GM12891 (cell line): Measurements from ENCODE around the gene CLTB.

ENCODE experiments used
- DNase-seq: peaks from one replicate; pipeline ENCODE4 v3.0.0; 2011; ENCODE audit warnings: low spot score; ENCODE audit not compliant: insufficient read length
- FAIRE-seq: peaks from 2 replicates; lab custom pipeline; 2011; peaks lifted over from hg19 to GRCh38; lab: Jason Lieb, UNC
- PAX5 ChIP-seq: IDR thresholded peaks from 2 replicates; pipeline ENCODE4 v1.6.1; 2011; ENCODE audit warnings: low read length, moderate library complexity, mild to moderate bottlenecking; ENCODE audit not compliant: insufficient read depth, severe bottlenecking
- POLR2A ChIP-seq: IDR thresholded peaks from 2 replicates; pipeline ENCODE4 v1.6.1; 2011; ENCODE audit warnings: low read depth, low read length, control low read depth
- POLR2AphosphoS5 ChIP-seq: IDR thresholded peaks from 2 replicates; pipeline ENCODE4 v1.6.1; 2011; ENCODE audit warnings: low read depth, low read length, control low read depth
- POU2F2 ChIP-seq: IDR thresholded peaks from 2 replicates; pipeline ENCODE4 v1.6.1; 2011; ENCODE audit warnings: low read depth, mild to moderate bottlenecking, control low read depth, low read length, moderate library complexity
- SPI1 ChIP-seq: IDR thresholded peaks from 2 replicates; pipeline ENCODE4 v1.6.1; 2011; ENCODE audit warnings: low read depth, low read length, control low read depth
- TAF1 ChIP-seq: IDR thresholded peaks from 2 replicates; pipeline ENCODE4 v1.6.1; 2011; ENCODE audit warnings: low read depth, low read length, control low read depth

The CLTB gene

GRCh38 chr5:176406436-176407052, 9.8 kb downstream of the CLTB start:
- FAIRE-seq (no peak), DNase-seq (no peak)
- TF ChIP-seq POLR2A (no peak), PAX5 (no peak), TAF1 (no peak), POLR2AphosphoS5 (no peak), POU2F2 (no peak), SPI1 (no peak)

GRCh38 chr5:176405656-176406435, 10.5 kb downstream of the CLTB start:
- FAIRE-seq (no peak), DNase-seq (no peak)
- TF ChIP-seq SPI1 (no peak), TAF1 (no peak), POLR2A (no peak), POLR2AphosphoS5 (no peak), POU2F2 (no peak), PAX5 (no peak)

DNA sequence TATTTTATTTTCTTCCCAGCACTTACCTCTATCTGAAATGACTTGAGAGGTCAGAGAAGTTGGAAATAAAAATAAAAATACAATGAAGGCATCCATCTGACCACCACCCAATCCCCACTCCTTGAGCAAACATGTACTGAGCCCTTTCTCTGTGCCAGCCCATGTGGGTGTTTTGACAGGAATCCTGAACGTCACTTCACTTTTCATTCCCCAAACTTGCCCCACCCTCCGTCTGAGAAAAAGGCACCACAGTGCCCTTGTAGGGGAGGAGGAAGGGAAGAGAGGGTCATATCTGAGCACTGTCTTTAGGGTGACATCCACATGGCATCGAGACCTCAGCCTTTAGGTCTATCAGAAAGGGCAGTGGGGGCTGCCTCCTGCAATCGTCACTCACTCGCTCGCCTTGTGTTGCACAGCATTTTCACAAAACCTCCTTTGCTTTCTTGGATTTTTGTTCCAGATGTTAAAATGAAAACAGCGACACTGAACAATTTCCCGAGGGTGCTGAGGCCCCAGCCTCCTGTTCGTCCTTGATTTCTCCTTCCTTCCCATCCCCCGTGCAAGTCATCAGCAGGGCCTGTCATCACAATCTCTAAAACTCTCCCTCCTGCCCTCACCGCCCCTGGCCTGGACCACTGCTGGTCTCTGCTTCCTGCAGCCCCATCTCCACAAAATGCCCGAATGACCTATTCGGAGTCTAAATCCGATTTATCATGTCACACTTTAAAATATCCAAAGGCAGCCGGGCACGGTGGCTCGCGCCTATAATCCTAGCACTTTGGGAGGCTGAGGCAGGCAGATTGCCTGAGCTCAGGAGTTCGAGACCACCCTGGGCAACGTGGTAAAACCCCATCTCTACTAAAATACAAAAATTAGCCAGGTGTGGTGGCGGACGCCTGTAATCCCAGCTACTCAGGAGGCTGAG, 14.8 kb downstream of the CLTB start:
- no peak for DNase-seq
- no peak for TF ChIP-seq SPI1
- TF ChIP-seq PAX5: no peak
- no peak for TF ChIP-seq POU2F2
- TF ChIP-seq POLR2AphosphoS5: no peak
- no peak for TF ChIP-seq TAF1
- no peak for FAIRE-seq

DNA sequence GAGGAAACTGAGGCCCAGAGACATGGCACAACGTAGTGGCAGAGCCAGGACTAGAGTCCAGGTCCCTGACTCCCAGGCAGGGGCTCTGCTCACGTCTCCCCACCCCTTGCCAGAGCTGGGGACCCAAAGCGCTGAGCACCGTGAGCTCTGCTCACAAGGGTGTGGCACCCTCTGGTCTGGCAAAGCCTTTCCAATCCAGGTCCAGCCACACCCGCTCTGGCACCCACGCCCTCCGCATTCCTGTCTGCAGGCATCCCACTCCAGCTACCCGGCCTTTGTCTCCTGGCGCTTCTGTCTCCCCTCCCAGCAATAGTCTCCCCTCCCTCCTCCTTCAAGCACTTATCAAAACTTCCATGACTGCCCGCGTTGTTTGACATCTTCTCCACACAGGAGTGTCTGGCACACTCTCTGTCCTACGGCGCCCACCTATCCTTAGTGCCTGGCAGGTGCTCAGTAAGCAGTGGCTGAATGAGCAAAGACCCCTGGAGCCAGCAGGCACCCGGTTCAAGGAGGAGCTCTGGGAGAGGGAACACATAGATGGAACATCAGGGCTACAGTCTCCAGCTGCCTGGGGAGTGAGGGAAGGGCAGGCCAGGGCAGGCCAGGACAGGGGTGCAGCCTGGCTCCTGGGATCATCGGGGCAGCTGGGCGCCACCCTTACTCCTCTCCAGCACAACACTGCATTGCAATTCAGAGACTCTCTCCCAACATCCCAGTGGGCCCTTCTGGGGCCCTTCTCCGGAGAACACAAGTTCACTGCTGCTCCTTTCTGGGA, 15.8 kb downstream of the CLTB start:
- no peak for FAIRE-seq
- TF ChIP-seq POLR2AphosphoS5 (no peak), POU2F2 (no peak), POLR2A (no peak), PAX5 (no peak), TAF1 (no peak), SPI1 (no peak)
- no peak for DNase-seq

- FAIRE-seq (no peak), DNase-seq (no peak)
- TF ChIP-seq PAX5 (no peak), SPI1 (no peak), POU2F2 (no peak)
These were observed 18.5 kb downstream of the CLTB start for GRCh38 chr5:176397736-176398420.

DNA sequence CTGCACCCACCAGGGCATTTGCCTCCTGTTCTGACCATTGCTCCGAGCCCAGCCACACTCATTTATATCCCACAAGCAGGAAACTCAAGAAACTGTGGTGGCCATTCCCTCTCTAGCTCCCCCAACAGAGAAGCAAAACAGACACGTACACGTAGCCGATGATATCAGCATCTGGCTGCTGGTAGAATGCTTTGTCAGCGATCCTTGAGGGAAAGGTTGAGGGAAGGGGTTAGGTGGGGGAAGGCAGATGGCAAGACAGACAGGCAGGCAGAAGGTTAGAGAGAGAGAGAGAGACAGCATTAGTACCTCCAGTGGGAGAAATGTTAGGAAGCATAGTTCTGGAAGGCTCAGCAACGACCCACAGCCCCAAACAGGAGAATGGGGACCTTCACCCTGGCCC, 20.0 kb downstream of the CLTB start:
- TF ChIP-seq SPI1 (no peak), POLR2AphosphoS5 (no peak), PAX5 (no peak), TAF1 (no peak), POU2F2 (no peak), POLR2A (no peak)
- FAIRE-seq (no peak), DNase-seq (no peak)

GRCh38 chr5:176394881-176395675, 21.3 kb downstream of the CLTB start:
- TF ChIP-seq POLR2A: no peak
- no peak for TF ChIP-seq SPI1
- no peak for TF ChIP-seq POLR2AphosphoS5
- TF ChIP-seq TAF1: no peak
- no peak for TF ChIP-seq PAX5
- no peak for TF ChIP-seq POU2F2
- DNase-seq: no peak
- no peak for FAIRE-seq

DNA sequence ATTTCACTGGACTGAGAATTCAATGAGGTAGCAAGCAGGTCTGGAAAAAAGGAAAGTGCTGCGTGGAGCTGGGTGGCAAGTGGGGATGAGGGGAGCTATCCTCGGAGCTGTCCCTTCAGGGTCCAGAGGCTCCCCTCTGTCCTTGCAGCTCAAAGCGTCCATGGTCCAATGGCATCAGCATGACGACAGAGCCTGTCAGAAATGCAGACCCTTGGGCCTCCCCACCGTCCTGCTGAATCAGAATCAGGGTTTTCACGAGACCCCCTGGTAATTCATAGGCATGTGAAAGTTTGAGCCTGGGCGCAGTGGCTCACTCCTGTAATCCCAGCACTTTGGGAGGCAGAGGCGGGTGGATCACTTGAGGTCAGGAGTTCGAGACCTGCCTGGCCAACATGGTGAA, 22.2 kb downstream of the CLTB start:
- FAIRE-seq (no peak), DNase-seq (no peak)
- TF ChIP-seq POU2F2 (no peak), PAX5 (no peak), SPI1 (no peak), POLR2A (no peak), POLR2AphosphoS5 (no peak), TAF1 (no peak)
